Heart left ventricle (tissue), 13 donors: ENCODE results near the gene GOSR2.

ENCODE experiments used
- POLR2A ChIP-seq, 2 donors: fragments of 450-650 bp; IDR thresholded peaks; one replicate each; pipeline ENCODE4 v1.6.1; 2017; ENCODE audit warnings: antibody characterized with exemption in 2 of 2, mild to moderate bottlenecking in 2 of 2, moderate library complexity in 2 of 2
- TF ChIP-seq, protein P1 (sequence below), 12 donors: fragments of 200-600 bp; sonication (generic) in 4 of 12; IDR thresholded peaks; one replicate each; pipeline versions ENCODE4 v1.5.0 to v1.8.0; 2018 to 2022; ENCODE audit warnings: antibody characterized with exemption in 12 of 12, mild to moderate bottlenecking in 5 of 12
- donor health status: ischemic (EF 13 %, LVEDD 7.1; RV severe dilation, severe dysfunction).
- donor health status: DM: no; HTN: yes; CAD: no.
- donor health status: DM: no; HTN: no; CAD: no.
- donor health status: ischemic (EF 25% LVEDD 6.9; RV normal size, moderate dysfunction).
- donor health status: ischemic (EF 25% LVEDD 5.7; RV mildly dilated, moderate dysfunction).
- donor health status: ischemic (EF 35%, LVEDD 5.7; RV mildly dilated, moderate dysfunction).
- donor health status: nonischemic (EF 11% LVEDD 7.7; RV severe dilation, severe dysfunction).
- donor health status: DM: yes; HTN: yes; CAD: no.
- donor health status: PGD.
- donor health status: ischemic (EF 29% LVEDD 5.4; RV normal size, mild dysfunction).
- donor health status: nonischemic (EF 23%, LVEDD 6.1; RV moderate dilation, normal function).

DNA sequence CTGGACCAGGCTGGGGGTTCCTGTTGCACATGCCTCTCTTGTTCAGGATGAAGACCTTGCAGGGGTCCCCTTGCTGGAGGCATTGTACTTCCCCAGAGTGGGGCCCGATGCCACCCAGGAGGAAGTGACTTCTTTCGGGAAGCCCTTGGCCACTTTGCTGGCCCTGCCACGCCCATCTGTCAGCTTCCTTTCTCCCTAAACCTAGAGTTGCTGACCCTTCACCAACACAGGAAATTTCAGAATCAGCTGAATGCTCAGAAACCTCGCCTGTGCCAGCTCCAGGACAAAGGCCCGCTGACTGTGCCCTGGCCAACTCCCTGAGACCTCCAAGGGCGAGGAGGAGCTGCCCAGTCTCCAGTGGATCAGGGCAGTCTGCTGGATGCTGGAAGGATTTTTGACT is 44.9 kb upstream of the GOSR2 start:
- TF ChIP-seq, protein P1, sequence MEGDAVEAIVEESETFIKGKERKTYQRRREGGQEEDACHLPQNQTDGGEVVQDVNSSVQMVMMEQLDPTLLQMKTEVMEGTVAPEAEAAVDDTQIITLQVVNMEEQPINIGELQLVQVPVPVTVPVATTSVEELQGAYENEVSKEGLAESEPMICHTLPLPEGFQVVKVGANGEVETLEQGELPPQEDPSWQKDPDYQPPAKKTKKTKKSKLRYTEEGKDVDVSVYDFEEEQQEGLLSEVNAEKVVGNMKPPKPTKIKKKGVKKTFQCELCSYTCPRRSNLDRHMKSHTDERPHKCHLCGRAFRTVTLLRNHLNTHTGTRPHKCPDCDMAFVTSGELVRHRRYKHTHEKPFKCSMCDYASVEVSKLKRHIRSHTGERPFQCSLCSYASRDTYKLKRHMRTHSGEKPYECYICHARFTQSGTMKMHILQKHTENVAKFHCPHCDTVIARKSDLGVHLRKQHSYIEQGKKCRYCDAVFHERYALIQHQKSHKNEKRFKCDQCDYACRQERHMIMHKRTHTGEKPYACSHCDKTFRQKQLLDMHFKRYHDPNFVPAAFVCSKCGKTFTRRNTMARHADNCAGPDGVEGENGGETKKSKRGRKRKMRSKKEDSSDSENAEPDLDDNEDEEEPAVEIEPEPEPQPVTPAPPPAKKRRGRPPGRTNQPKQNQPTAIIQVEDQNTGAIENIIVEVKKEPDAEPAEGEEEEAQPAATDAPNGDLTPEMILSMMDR (IDR thresholded peaks at IDR 0.05) = no peak
- no peak for TF ChIP-seq POLR2A (IDR thresholded peaks at IDR 0.05)
